GM19193 (cell line): Measurements from ENCODE around the gene TTI1.

Source experiments
- POLR2A ChIP-seq: IDR thresholded peaks from 4 replicates; pipeline ENCODE4 v1.6.1; 2011; ENCODE audit not compliant: insufficient read depth, insufficient read length; ENCODE audit errors: extremely low read depth

The TTI1 gene

GRCh38 chr20:38062890-38063289 lies 29.6 kb upstream of the TTI1 start:
- TF ChIP-seq POLR2A, result no peak

GRCh38 chr20:38061109-38061508 lies 27.9 kb upstream of the TTI1 start:
- no peak for TF ChIP-seq POLR2A

DNA sequence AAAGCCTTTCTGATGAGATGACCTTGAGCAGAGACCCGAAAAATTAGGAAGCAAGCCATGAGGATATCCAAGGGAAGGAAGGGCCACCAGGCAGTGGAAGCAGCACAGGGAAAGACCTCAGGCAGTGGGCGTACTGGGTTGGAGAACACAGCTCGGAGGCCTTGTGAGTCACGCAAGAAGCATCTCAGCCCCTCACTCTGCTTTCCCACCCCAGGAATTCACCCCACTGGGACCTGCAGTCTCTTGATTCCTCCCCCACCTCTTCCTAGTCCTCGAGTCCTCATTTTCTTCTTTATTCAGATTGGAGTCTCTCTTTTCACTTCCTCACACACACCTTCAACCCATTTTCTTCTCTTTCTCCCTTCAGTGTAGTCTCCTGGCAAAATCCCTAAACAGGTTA lies 27.3 kb upstream of the TTI1 start:
- TF ChIP-seq POLR2A, result no peak

DNA sequence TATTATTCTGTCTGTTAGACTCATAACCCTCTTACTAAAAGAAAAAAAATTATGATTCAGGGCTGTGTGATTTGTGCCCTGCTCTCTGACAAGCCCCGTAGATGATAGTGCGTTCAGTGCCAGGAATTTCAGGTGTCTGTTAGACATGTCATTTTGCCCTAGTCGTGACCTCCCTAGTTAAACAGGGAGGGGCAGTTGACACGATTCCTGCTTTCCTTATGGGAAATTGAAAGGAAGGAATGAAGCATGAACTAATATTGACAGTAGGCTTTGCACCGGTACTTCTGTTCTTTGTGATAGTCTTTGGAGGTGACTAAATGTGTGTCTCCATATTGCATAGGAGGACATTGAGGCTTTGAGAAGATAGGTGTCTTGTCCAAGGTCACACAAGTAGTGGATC lies 26.6 kb upstream of the TTI1 start:
- no peak for TF ChIP-seq POLR2A

DNA sequence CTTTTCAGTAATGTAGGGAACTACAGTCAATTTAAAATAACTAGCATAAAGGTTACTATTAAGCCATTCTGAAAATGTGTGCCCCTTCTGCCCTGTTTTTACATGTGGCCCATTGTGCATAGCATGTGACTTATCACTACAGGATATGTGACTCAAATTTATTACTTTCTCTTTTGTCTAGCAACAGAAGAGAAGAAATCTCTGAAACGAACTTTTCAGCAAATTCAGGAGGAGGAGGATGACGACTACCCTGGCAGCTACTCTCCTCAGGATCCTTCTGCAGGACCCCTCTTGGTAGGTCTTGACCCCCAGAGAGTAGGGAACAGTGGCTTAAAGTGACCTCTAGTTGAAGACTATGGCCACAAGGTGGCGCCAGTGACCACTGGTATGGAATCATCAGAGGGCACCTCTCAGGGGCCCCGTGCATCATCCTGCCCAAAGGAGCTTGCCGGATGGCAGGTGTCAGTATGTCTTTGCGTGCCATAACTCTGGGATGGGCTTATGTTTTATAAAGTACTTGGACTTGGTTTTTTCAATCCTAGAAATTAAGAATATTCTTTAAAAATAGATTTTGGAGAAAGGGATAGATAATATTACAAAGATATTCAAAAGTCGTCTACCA lies 24.2 kb upstream of the TTI1 start:
- no peak for TF ChIP-seq POLR2A

- no peak for TF ChIP-seq POLR2A
Measured at GRCh38 chr20:38055848-38056247, 22.6 kb upstream of the TTI1 start.

GRCh38 chr20:38055294-38055693 lies 22.0 kb upstream of the TTI1 start:
- no peak for TF ChIP-seq POLR2A

- no peak for TF ChIP-seq POLR2A
Measured at GRCh38 chr20:38054647-38055046, 21.4 kb upstream of the TTI1 start.

- no peak for TF ChIP-seq POLR2A
Measured at GRCh38 chr20:38052870-38053269, 19.6 kb upstream of the TTI1 start.

- no peak for TF ChIP-seq POLR2A
Measured at GRCh38 chr20:38050686-38051085, 17.4 kb upstream of the TTI1 start.

GRCh38 chr20:38049800-38050199 lies 16.5 kb upstream of the TTI1 start:
- no peak for TF ChIP-seq POLR2A

GRCh38 chr20:38046572-38046971 lies 13.3 kb upstream of the TTI1 start:
- TF ChIP-seq POLR2A, result no peak

- no peak for TF ChIP-seq POLR2A
Measured at GRCh38 chr20:38044685-38045084, 11.4 kb upstream of the TTI1 start.

DNA sequence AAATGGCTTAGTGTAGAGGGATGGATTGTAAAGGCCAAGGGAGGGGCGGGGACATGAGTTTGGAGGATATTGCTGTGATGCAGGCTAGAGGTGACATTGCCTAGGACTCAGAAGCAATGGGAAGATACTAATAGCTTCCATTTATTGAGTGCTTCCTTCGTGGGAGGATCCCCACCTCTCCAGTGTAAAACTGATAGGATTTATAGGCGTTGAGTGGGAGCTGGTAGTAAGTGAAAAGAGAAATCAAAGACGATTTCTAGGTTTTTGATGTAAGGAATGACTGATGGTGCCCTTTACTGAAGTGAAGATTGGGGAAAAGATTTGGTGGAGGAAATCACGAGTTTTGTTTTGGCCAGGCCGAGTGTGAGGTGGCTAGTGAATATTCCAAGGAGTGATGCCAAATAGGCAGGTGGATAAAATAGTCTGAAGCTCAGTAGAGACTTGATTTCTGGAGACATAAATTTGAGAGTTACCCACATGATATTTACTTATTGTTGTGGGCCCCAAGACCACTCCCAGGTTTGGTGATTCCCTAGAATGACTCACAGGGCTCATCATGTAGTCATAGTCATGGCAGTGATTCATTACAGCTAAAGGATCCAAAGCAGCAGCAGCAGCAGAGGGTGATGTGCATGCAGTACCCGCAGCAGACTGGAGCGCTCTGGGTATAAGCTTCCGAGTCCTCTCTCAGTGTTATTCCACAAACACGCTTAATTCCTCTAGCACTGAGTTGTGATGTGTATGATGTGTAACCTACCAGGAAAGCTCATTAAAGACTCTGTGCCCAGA lies 10.4 kb upstream of the TTI1 start:
- TF ChIP-seq POLR2A, result no peak

DNA sequence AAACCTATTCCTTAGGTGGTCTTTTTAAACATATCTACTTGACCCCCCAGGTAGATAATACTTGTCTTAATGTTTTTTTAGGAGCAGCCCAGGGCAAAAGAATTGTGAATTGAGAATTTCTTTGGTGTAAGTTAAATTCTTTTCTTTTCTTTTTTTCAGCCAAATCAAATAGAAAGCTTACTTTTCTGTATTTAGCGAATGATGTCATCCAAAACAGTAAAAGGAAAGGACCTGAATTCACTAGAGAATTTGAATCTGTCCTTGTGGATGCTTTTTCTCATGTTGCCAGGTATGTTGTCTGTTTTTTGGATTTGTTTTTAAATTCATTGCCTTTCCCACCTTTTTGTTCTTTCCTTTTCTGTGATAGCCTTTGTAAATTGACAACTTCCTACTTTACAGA lies 7.0 kb upstream of the TTI1 start:
- TF ChIP-seq POLR2A, result no peak

DNA sequence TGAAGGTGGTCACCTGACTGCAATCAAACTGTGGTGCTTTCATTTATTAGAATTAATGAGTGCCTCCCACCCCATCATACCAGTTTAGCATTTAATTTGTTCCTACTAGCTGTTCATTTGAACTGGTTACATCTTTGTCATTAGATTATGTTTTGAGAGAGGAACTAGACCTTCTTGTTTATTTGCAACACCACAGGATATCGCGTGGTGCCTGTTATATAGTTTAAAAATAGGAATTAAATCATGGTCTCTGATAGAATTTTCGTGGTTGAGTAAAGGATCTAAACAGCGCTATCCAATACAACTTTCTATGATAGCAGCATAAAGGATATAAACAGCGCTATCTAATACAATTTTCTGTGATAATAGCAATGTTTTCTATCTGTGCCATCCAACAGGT lies 3.1 kb upstream of the TTI1 start:
- TF ChIP-seq POLR2A, result no peak

DNA sequence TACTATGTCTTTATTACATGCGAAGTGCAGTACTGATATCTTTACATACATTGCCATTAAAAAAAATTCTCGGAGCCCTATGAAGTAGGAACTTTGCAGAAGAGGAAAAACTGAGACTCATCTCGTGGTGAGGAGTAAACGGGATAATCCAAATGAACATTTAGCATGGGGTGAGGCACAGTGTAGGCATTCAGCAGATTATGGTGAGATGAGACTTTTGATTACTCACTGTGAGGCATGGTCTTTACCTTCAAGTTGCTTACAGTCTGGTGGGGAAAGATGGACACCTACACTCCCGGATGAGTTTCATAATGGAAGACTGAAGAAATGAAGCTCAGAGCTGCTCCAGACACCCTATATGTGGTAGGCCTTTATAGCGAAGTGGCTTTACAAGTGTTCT lies 1.7 kb upstream of the TTI1 start:
- no peak for TF ChIP-seq POLR2A

DNA sequence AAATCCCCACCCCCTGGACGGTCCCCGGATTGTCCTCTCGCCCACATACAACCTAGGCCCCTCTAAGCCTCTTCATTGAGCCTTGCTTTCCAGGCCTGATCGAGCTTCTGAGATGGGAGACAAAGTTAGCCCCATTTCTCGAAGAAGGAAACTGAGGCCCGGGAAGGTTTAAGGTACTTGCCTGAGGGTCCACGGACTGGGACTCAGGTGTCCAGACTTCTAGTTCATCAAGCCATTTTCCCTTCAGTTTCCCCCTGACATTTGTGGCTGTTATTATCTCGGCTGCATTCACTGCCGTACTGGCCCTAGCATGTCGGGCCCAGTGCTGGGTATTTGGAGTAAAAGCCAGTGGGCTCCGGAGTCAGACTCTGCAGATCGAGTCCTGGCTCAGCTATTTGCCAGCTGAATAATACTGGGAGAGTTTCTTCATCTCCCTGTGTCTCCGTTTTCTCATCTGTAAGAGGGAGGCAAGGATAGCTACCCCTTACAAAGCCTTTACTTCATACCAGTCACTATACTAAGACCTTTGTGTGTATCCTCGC lies 923 bp upstream of the TTI1 start:
- no peak for TF ChIP-seq POLR2A
